Liver (tissue), 9 donors: ENCODE data around the gene SON. TPM values are rescaled to one million over a fixed set of nuclear protein-coding genes. Genes with fewer than 3 reads are reported as not detected.
"Not testable (repeated sequence)": the region's sequence is repeated elsewhere in the genome, so short reads cannot be mapped to it uniquely, and the experiment has no call there.

Source experiments
- DNase-seq: peaks from one replicate; pipeline ENCODE4 v3.0.0-alpha.2; 2017; ENCODE audit warnings: low spot score
- H3K27ac ChIP-seq, 2 donors: one replicate each; pipeline ENCODE4 v1.7.0; 2013; ENCODE audit warnings: inconsistent platforms in 2 of 2, low read length in 2 of 2, control low read depth in 1 of 2, low read depth in 1 of 2, mild to moderate bottlenecking in 1 of 2
- H3K27me3 ChIP-seq, 4 donors: one replicate each; pipeline versions ENCODE4 v1.6.1 to v1.7.0; 2013; ENCODE audit warnings: low read length in 3 of 4, inconsistent platforms in 1 of 4, mild to moderate bottlenecking in 1 of 4, moderate library complexity in 1 of 4; ENCODE audit not compliant: control insufficient read depth in 4 of 4, insufficient read depth in 4 of 4
- H3K36me3 ChIP-seq, 4 donors: one replicate each; pipeline versions ENCODE4 v1.6.1 to v1.7.0; 2013; ENCODE audit warnings: low read length in 3 of 4, mild to moderate bottlenecking in 3 of 4, low read depth in 1 of 4, moderate library complexity in 1 of 4; ENCODE audit not compliant: control insufficient read depth in 4 of 4, insufficient read depth in 3 of 4
- H3K4me1 ChIP-seq, 4 donors: one replicate each; pipeline versions ENCODE4 v1.6.1 to v1.7.0; 2013; ENCODE audit warnings: low read length in 3 of 4, mild to moderate bottlenecking in 3 of 4, moderate library complexity in 1 of 4; ENCODE audit not compliant: control insufficient read depth in 4 of 4, insufficient read depth in 4 of 4
- H3K4me3 ChIP-seq, 3 donors: one replicate each; pipeline versions ENCODE4 v1.6.1 to v1.7.0; 2013; ENCODE audit warnings: low read length in 3 of 3, control low read depth in 1 of 3, low read depth in 1 of 3, mild to moderate bottlenecking in 1 of 3
- H3K9ac ChIP-seq, 2 donors: one replicate each; pipeline ENCODE4 v1.7.0; 2013; ENCODE audit warnings: low read length in 2 of 2, mild to moderate bottlenecking in 2 of 2, moderate library complexity in 2 of 2, control low read depth in 1 of 2, low read depth in 1 of 2
- H3K9me3 ChIP-seq, 4 donors: one replicate each; pipeline versions ENCODE4 v1.6.1 to v1.7.0; 2013; ENCODE audit warnings: low read length in 3 of 4; ENCODE audit not compliant: control insufficient read depth in 4 of 4
- ATF3 ChIP-seq: IDR thresholded peaks from 2 replicates; pipeline ENCODE4 v1.6.1; 2016; ENCODE audit warnings: antibody characterized with exemption
- EGR1 ChIP-seq, 2 donors: IDR thresholded peaks; 2 replicates each; pipeline ENCODE4 v1.6.1; 2016 to 2018; ENCODE audit warnings: antibody characterized with exemption in 2 of 2, low read depth in 2 of 2
- FOXA1 ChIP-seq: IDR thresholded peaks from 2 replicates; pipeline ENCODE4 v1.6.1; 2016; ENCODE audit warnings: antibody characterized with exemption
- FOXA2 ChIP-seq: IDR thresholded peaks from 2 replicates; pipeline ENCODE4 v1.6.1; 2016; ENCODE audit warnings: antibody characterized with exemption
- GABPA ChIP-seq, 2 donors: IDR thresholded peaks in 1 of 2; conservative IDR thresholded peaks in 1 of 2; 2 replicates each; pipeline ENCODE4 v1.6.1; 2016; ENCODE audit warnings: antibody characterized with exemption in 2 of 2, mild to moderate bottlenecking in 1 of 2, moderate library complexity in 1 of 2
- HNF4A ChIP-seq, 2 donors: conservative IDR thresholded peaks; 2 replicates each; pipeline ENCODE4 v1.6.1; 2016; ENCODE audit warnings: antibody characterized with exemption in 2 of 2, mild to moderate bottlenecking in 2 of 2
- HNF4G ChIP-seq: IDR thresholded peaks from 2 replicates; pipeline ENCODE4 v1.6.1; 2016; ENCODE audit warnings: antibody characterized with exemption
- JUND ChIP-seq, 2 donors: IDR thresholded peaks; 2 replicates each; pipeline ENCODE4 v1.6.1; 2016; ENCODE audit warnings: antibody characterized with exemption in 2 of 2
- MAX ChIP-seq: IDR thresholded peaks from 2 replicates; pipeline ENCODE4 v1.6.1; 2016; ENCODE audit warnings: antibody characterized with exemption
- SP1 ChIP-seq: IDR thresholded peaks from 2 replicates; pipeline ENCODE4 v1.6.1; 2018; ENCODE audit warnings: antibody characterized with exemption, mild to moderate bottlenecking
- TAF1 ChIP-seq: conservative IDR thresholded peaks from 2 replicates; pipeline ENCODE4 v1.6.1; 2016; ENCODE audit warnings: antibody characterized with exemption, mild to moderate bottlenecking
- YY1 ChIP-seq: IDR thresholded peaks from 2 replicates; pipeline ENCODE4 v1.6.1; 2016; ENCODE audit warnings: antibody characterized with exemption, mild to moderate bottlenecking
- WGBS: extraction: QIAGEN DNeasy Blood & Tissue Kit; methylation state at CpG from one replicate; pipeline ENCODE4 v1.1.7; 2013; 5-methylcytosine and 5-hydroxymethylcytosine counted together
- polyA plus RNA-seq, 2 donors: library from polyadenylated mRNA; stranded (reverse) in 1 of 2; unstranded in 1 of 2; fragments of 200-250 nt in 1 of 2; fragments of >200 nt in 1 of 2; fragmentation: Nextera tagmentation in 1 of 2; extraction: Ambion mirVana in 1 of 2; gene quantifications; one replicate each; pipeline versions ENCODE4 v1.2.1 to v1.2.3, GENCODE V29; 2013 to 2015
- total RNA-seq, 2 donors: library from RNA; depleted of rRNA; stranded (reverse); fragments of >200 nt; gene quantifications; one replicate each; pipeline ENCODE4 v1.2.3, GENCODE V29; 2014
- TF ChIP-seq, protein P1 (sequence below): IDR thresholded peaks from 2 replicates; pipeline ENCODE4 v1.6.1; 2016; ENCODE audit warnings: antibody characterized with exemption
- TF ChIP-seq, protein P2 (sequence below): fragments of 150-350 bp; IDR thresholded peaks from 2 replicates; pipeline ENCODE4 v1.5.1; 2017; ENCODE audit warnings: improper control_type of control experiment, low read depth, low read length; ENCODE audit not compliant: missing input control
- TF ChIP-seq, protein P3 (sequence below): IDR thresholded peaks from 2 replicates; pipeline ENCODE4 v1.6.1; 2016; ENCODE audit warnings: antibody characterized with exemption, mild to moderate bottlenecking
- donor health status: healthy.
- donor health status: healthy.
- donor health status: healthy.
- donor health status: healthy.
- donor health status: healthy.

Gene SON
- total and polyA plus RNA-seq, 4 donors, result 42.7 to 264 (median 157) TPM

DNA sequence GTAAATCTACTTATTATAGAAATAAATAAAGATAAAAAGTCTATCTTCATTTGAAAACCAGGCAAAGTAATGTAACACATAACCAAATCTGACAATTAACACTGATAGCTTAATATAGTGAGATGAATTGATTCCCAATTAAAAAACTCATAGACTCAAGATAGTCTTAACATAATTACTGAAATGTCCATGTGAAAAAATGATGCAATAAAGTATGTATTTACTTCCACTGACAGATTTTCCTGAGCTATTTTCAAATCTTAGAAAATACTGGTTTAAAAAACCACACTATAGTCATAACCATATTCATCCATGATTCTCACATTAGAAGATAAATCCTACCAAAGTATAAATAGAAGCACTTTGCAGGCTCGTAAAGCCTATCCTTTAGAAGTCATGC is 55.2 kb downstream of the SON start:
- no peaks in the 10 kb centered on the region for H3K9me3 ChIP-seq
- no peak overlapping the region for H3K9ac ChIP-seq
- peaks cover 0 to 49% (median 28%) of the 10 kb centered on the region in 4 donors for H3K36me3 ChIP-seq
- DNase-seq, result no peak
- H3K4me1 ChIP-seq, result no peaks in the 10 kb centered on the region
- TF ChIP-seq, protein P1, sequence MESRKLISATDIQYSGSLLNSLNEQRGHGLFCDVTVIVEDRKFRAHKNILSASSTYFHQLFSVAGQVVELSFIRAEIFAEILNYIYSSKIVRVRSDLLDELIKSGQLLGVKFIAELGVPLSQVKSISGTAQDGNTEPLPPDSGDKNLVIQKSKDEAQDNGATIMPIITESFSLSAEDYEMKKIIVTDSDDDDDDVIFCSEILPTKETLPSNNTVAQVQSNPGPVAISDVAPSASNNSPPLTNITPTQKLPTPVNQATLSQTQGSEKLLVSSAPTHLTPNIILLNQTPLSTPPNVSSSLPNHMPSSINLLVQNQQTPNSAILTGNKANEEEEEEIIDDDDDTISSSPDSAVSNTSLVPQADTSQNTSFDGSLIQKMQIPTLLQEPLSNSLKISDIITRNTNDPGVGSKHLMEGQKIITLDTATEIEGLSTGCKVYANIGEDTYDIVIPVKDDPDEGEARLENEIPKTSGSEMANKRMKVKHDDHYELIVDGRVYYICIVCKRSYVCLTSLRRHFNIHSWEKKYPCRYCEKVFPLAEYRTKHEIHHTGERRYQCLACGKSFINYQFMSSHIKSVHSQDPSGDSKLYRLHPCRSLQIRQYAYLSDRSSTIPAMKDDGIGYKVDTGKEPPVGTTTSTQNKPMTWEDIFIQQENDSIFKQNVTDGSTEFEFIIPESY, result no peak
- TF ChIP-seq, protein P2, sequence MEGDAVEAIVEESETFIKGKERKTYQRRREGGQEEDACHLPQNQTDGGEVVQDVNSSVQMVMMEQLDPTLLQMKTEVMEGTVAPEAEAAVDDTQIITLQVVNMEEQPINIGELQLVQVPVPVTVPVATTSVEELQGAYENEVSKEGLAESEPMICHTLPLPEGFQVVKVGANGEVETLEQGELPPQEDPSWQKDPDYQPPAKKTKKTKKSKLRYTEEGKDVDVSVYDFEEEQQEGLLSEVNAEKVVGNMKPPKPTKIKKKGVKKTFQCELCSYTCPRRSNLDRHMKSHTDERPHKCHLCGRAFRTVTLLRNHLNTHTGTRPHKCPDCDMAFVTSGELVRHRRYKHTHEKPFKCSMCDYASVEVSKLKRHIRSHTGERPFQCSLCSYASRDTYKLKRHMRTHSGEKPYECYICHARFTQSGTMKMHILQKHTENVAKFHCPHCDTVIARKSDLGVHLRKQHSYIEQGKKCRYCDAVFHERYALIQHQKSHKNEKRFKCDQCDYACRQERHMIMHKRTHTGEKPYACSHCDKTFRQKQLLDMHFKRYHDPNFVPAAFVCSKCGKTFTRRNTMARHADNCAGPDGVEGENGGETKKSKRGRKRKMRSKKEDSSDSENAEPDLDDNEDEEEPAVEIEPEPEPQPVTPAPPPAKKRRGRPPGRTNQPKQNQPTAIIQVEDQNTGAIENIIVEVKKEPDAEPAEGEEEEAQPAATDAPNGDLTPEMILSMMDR, result no peak
- TF ChIP-seq JUND (IDR thresholded peaks at IDR 0.05) (no peak), EGR1 (IDR thresholded peaks at IDR 0.05; ENCODE audit: low read depth in 2 of 2) (no peak), GABPA (IDR thresholded peaks at IDR 0.05 in 1 of 2, conservative IDR thresholded peaks at IDR 0.05 in 1 of 2) (no peak), FOXA2 (no peak), HNF4A (conservative IDR thresholded peaks at IDR 0.05) (no peak), FOXA1 (no peak), HNF4G (no peak)
- no peaks in the 10 kb centered on the region for H3K27me3 ChIP-seq
- H3K4me3 ChIP-seq, result no peak overlapping the region
- WGBS, result 94% methylated on average over 1 of the region's 1 CpG
- no peak overlapping the region for H3K27ac ChIP-seq

- WGBS, result 88% methylated on average over 1 of the region's 1 CpG
- H3K4me3 ChIP-seq, result no peak overlapping the region
- no peaks in the 10 kb centered on the region for H3K4me1 ChIP-seq
- peaks cover 3 to 26% (median 8%) of the 10 kb centered on the region in 4 donors for H3K36me3 ChIP-seq
- H3K27me3 ChIP-seq, result no peaks in the 10 kb centered on the region
- no peak overlapping the region for H3K27ac ChIP-seq
- TF ChIP-seq ATF3, result no peak
- no peaks in the 10 kb centered on the region for H3K9me3 ChIP-seq
- no peak overlapping the region for H3K9ac ChIP-seq
- DNase-seq, result no peak
These were observed 65.7 kb downstream of the SON start for GRCh38 chr21:33608559-33608958.

GRCh38 chr21:33611006-33611744 is 68.3 kb downstream of the SON start:
- H3K27me3 ChIP-seq, result no peaks in the 10 kb centered on the region
- no peaks in the 10 kb centered on the region for H3K9me3 ChIP-seq
- TF ChIP-seq SP1, result no peak
- TF ChIP-seq, protein P3, sequence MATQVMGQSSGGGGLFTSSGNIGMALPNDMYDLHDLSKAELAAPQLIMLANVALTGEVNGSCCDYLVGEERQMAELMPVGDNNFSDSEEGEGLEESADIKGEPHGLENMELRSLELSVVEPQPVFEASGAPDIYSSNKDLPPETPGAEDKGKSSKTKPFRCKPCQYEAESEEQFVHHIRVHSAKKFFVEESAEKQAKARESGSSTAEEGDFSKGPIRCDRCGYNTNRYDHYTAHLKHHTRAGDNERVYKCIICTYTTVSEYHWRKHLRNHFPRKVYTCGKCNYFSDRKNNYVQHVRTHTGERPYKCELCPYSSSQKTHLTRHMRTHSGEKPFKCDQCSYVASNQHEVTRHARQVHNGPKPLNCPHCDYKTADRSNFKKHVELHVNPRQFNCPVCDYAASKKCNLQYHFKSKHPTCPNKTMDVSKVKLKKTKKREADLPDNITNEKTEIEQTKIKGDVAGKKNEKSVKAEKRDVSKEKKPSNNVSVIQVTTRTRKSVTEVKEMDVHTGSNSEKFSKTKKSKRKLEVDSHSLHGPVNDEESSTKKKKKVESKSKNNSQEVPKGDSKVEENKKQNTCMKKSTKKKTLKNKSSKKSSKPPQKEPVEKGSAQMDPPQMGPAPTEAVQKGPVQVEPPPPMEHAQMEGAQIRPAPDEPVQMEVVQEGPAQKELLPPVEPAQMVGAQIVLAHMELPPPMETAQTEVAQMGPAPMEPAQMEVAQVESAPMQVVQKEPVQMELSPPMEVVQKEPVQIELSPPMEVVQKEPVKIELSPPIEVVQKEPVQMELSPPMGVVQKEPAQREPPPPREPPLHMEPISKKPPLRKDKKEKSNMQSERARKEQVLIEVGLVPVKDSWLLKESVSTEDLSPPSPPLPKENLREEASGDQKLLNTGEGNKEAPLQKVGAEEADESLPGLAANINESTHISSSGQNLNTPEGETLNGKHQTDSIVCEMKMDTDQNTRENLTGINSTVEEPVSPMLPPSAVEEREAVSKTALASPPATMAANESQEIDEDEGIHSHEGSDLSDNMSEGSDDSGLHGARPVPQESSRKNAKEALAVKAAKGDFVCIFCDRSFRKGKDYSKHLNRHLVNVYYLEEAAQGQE, result no peak
- TF ChIP-seq GABPA (IDR thresholded peaks at IDR 0.05 in 1 of 2, conservative IDR thresholded peaks at IDR 0.05 in 1 of 2), result no peak
- TF ChIP-seq ATF3, result no peak
- no peak for TF ChIP-seq YY1
- no peak for TF ChIP-seq TAF1
- TF ChIP-seq FOXA2, result no peak
- no peak for TF ChIP-seq MAX
- TF ChIP-seq HNF4A (conservative IDR thresholded peaks at IDR 0.05), result no peak
- TF ChIP-seq FOXA1, result no peak
- no peak for TF ChIP-seq HNF4G
- DNase-seq, result no peak
- H3K9ac ChIP-seq, result no peak overlapping the region
- no peak overlapping the region for H3K4me3 ChIP-seq
- WGBS, result 90% methylated on average over 7 of the region's 7 CpGs
- no peaks in the 10 kb centered on the region for H3K4me1 ChIP-seq
- peaks cover 4 to 27% (median 9%) of the 10 kb centered on the region in 4 donors for H3K36me3 ChIP-seq
- no peak overlapping the region for H3K27ac ChIP-seq

- not testable (repeated sequence) for H3K9me3 ChIP-seq, H3K4me1 ChIP-seq, H3K9ac ChIP-seq, DNase-seq, H3K27me3 ChIP-seq, H3K27ac ChIP-seq, H3K4me3 ChIP-seq
- H3K36me3 ChIP-seq, result peaks cover 3 to 17% (median 9%) of the 10 kb centered on the region in 4 donors
- 91% methylated on average over 11 of the region's 11 CpGs for WGBS
These were observed 74.7 kb downstream of the SON start for GRCh38 chr21:33617565-33617964.
